GM12872 (cell line): ENCODE measurements around the gene REC8.

Experiments used
- CTCF ChIP-seq: IDR thresholded peaks from 3 replicates; pipeline ENCODE4 v1.5.1; 2011; ENCODE audit warnings: low read depth, mild to moderate bottlenecking, low read length, moderate library complexity; ENCODE audit not compliant: insufficient read depth

Gene REC8

GRCh38 chr14:24130380-24130716 is 41.5 kb upstream of the REC8 start, which contains the start of gene FITM1:
TSS of gene FITM1 (plus strand) at chr14:24130659. CDS start at chr14:24131564, 905 bp downstream.
- TF ChIP-seq CTCF: no peak

GRCh38 chr14:24130717-24131548 is 40.9 kb upstream of the REC8 start:
- TF ChIP-seq CTCF: no peak

GRCh38 chr14:24131549-24131966 is 40.3 kb upstream of the REC8 start:
- TF ChIP-seq CTCF: no peak

GRCh38 chr14:24132061-24132685 is 39.7 kb upstream of the REC8 start:
- no peak for TF ChIP-seq CTCF

- no peak for TF ChIP-seq CTCF
These were observed 38.9 kb upstream of the REC8 start for GRCh38 chr14:24132976-24133375.

GRCh38 chr14:24133735-24134134 is 38.1 kb upstream of the REC8 start:
- TF ChIP-seq CTCF: no peak

GRCh38 chr14:24135584-24135833 is 36.4 kb upstream of the REC8 start:
- TF ChIP-seq CTCF: no peak
